OCI-LY7 (cell line): ENCODE data around the gene MCM5. TPM values are rescaled to one million over a fixed set of nuclear protein-coding genes. Genes with fewer than 3 reads are reported as not detected.
"Not testable (repeated sequence)": the region's sequence is repeated elsewhere in the genome, so short reads cannot be mapped to it uniquely, and the experiment has no call there.

Experiments used
- BruUV-seq: library from RNA; stranded (reverse); fragments of 400-500 nt; replicated peaks from 2 replicates; lab custom pipeline; 2021; lab: Mats Ljungman, UMichigan
- CTCF ChIA-PET: fragments of 300-600 bp; sonication (Branson Sonifier 250); formaldehyde crosslinking; loops from one replicate; lab custom pipeline; 2022; ENCODE audit warnings: antibody characterized with exemption; ENCODE audit not compliant: unreplicated experiment; lab: Charles Lee
- POLR2A ChIA-PET: fragments of 300-600 bp; sonication (Branson Sonifier 250); formaldehyde crosslinking; loops from one replicate; lab custom pipeline; 2022; ENCODE audit warnings: antibody characterized with exemption; lab: Charles Lee
- DNase-seq: peaks from one replicate; pipeline ENCODE4 v3.0.0-alpha.2; 2015; ENCODE audit warnings: low spot score
- H2AFZ ChIP-seq: fragments of 200-600 bp; sonication (generic), shearing (Covaris generic); 2 replicates; pipeline ENCODE4 v1.6.1; 2014; ENCODE audit warnings: mild to moderate bottlenecking, antibody characterized with exemption, low read length, moderate library complexity
- H3K27ac ChIP-seq: fragments of 200-600 bp; sonication (generic); 2 replicates; pipeline ENCODE4 v1.5.1; 2014; ENCODE audit warnings: mixed run types, low read depth, mild to moderate bottlenecking, moderate library complexity, low read length, inconsistent platforms; ENCODE audit not compliant: poor library complexity, severe bottlenecking
- H3K36me3 ChIP-seq: fragments of 200-600 bp; sonication (generic); 2 replicates; pipeline ENCODE4 v1.6.1; 2014; ENCODE audit warnings: mild to moderate bottlenecking, antibody characterized with exemption, low read length, moderate library complexity, mixed read lengths; ENCODE audit not compliant: insufficient read depth
- H3K4me1 ChIP-seq: fragments of 200-600 bp; sonication (generic); 2 replicates; pipeline ENCODE4 v1.5.1; 2014; ENCODE audit warnings: mild to moderate bottlenecking, low read length; ENCODE audit not compliant: insufficient read depth, poor library complexity, severe bottlenecking
- H3K4me2 ChIP-seq: fragments of 200-600 bp; sonication (generic); 2 replicates; pipeline ENCODE4 v1.6.1; 2014; ENCODE audit warnings: mild to moderate bottlenecking, low read length
- H3K4me3 ChIP-seq: fragments of 200-600 bp; sonication (generic); 2 replicates; pipeline ENCODE4 v1.5.1; 2014; ENCODE audit warnings: mild to moderate bottlenecking, low read depth, low read length; ENCODE audit not compliant: poor library complexity, severe bottlenecking
- H3K79me2 ChIP-seq: fragments of 200-600 bp; sonication (generic); 2 replicates; pipeline ENCODE4 v1.6.1; 2016; ENCODE audit warnings: low read depth, mild to moderate bottlenecking, low read length, moderate library complexity, mixed read lengths; ENCODE audit not compliant: insufficient read depth
- H3K9me2 ChIP-seq: fragments of 200-600 bp; sonication (generic); 2 replicates; pipeline ENCODE4 v1.6.1; 2016; ENCODE audit warnings: mild to moderate bottlenecking, low read length, mixed read lengths; ENCODE audit not compliant: insufficient read depth
- H3K9me3 ChIP-seq: fragments of 200-600 bp; sonication (generic); 2 replicates; pipeline ENCODE4 v1.6.1; 2014; ENCODE audit warnings: mild to moderate bottlenecking, mixed run types, low read length, mixed read lengths
- H4K20me1 ChIP-seq: fragments of 200-600 bp; sonication (generic); 2 replicates; pipeline ENCODE4 v1.6.1; 2014; ENCODE audit warnings: mild to moderate bottlenecking, antibody characterized with exemption, low read length, moderate library complexity, mixed read lengths; ENCODE audit not compliant: insufficient read depth
- CTCF ChIP-seq: fragments of 200-600 bp; sonication (generic); conservative IDR thresholded peaks from 2 replicates; pipeline ENCODE4 v1.5.1; 2014; ENCODE audit warnings: mild to moderate bottlenecking, antibody characterized with exemption, low read length, moderate library complexity, mixed read lengths
- EZH2phosphoT487 ChIP-seq: fragments of 200-600 bp; sonication (generic); IDR thresholded peaks from 2 replicates; pipeline ENCODE4 v1.6.1; 2018; ENCODE audit warnings: low read depth, borderline replicate concordance, mild to moderate bottlenecking, mixed run types, antibody characterized with exemption, low read length, moderate library complexity, mixed read lengths
- intact Hi-C: fragments of 100-400 bp; cut with micrococcal nuclease; formaldehyde crosslinking; loops from one replicate; pipeline ENCODE4 v1.10.0; 2022; ENCODE audit not compliant: unreplicated experiment
- total RNA-seq, 2 experiments: library from RNA; depleted of rRNA in 1 of 2; stranded (reverse); fragments of >200 nt in 1 of 2; shearing (Covaris generic) in 1 of 2; gene quantifications; 2 replicates each; pipeline ENCODE4 v1.2.3, GENCODE V29; 2014 to 2022

Gene MCM5
- total RNA-seq, 2 experiments from 2014 or later = 242 to 360 TPM

GRCh38 chr22:35437049-35437448 lies 37.1 kb downstream of the MCM5 start:
- peak; percentile 37 for DNase-seq
- Histone ChIP-seq H3K9me2 (no peaks in the 10 kb centered on the region), H3K4me2 (no peak overlapping the region), H3K4me3 (no peak overlapping the region), H3K79me2 (no peaks in the 10 kb centered on the region), H3K36me3 (peaks cover 79% of the 10 kb centered on the region), H4K20me1 (no peaks in the 10 kb centered on the region), H2AFZ (no peak overlapping the region), H3K4me1 (no peaks in the 10 kb centered on the region), H3K9me3 (peaks cover 9% of the 10 kb centered on the region; the same call in 1 of the 2 replicates), H3K27ac (no peak overlapping the region)
- no TSS peak for BruUV-seq
- CTCF ChIA-PET = no interaction called here
- intact Hi-C loops = no loop called here
- TF ChIP-seq CTCF (no peak), EZH2phosphoT487 (no peak)
- POLR2A ChIA-PET = no interaction called here

- H4K20me1 ChIP-seq, H3K4me3 ChIP-seq, H3K9me2 ChIP-seq, POLR2A ChIA-PET, H3K27ac ChIP-seq, H3K79me2 ChIP-seq, CTCF ChIA-PET, H2AFZ ChIP-seq, DNase-seq, H3K9me3 ChIP-seq, H3K4me2 ChIP-seq, intact Hi-C loops, H3K4me1 ChIP-seq, BruUV-seq: not testable (repeated sequence)
- peaks cover 75% of the 10 kb centered on the region for H3K36me3 ChIP-seq
Measured at GRCh38 chr22:35438673-35439364, 38.9 kb downstream of the MCM5 start.

GRCh38 chr22:35439365-35439717 lies 39.4 kb downstream of the MCM5 start:
- no peaks in the 10 kb centered on the region for H3K9me2 ChIP-seq
- ChIA-PET CTCF (no interaction called here), POLR2A (no interaction called here)
- no peaks in the 10 kb centered on the region for H3K9me3 ChIP-seq
- H3K4me2 ChIP-seq = no peak overlapping the region
- no TSS peak for BruUV-seq
- H3K4me1 ChIP-seq = no peaks in the 10 kb centered on the region
- H3K79me2 ChIP-seq = no peaks in the 10 kb centered on the region
- no peak overlapping the region for H3K27ac ChIP-seq
- intact Hi-C loops = no loop called here
- H4K20me1 ChIP-seq = no peaks in the 10 kb centered on the region
- H2AFZ ChIP-seq = no peak overlapping the region
- H3K4me3 ChIP-seq = no peak overlapping the region
- H3K36me3 ChIP-seq = peaks cover 71% of the 10 kb centered on the region
- TF ChIP-seq CTCF (no peak), EZH2phosphoT487 (no peak)
- DNase-seq = no peak
